A549 (cell line): ENCODE measurements around the gene RCAN3. TPM values are rescaled to one million over a fixed set of nuclear protein-coding genes. Genes with fewer than 3 reads are reported as not detected.

Source experiments
- ATAC-seq, 2 experiments: fragments of 200-7000 bp in 1 of 2; fragments of >200 bp in 1 of 2; cut with Nextera tagmentation in 1 of 2; cut with Tn5 transposase in 1 of 2; 3 replicates each; pipeline versions ENCODE4 v1.8.0 to v1.9.1; 2018 to 2020; ENCODE audit warnings: mild to moderate bottlenecking in 1 of 2, moderate library complexity in 1 of 2
- CTCF ChIA-PET: fragments of 300-600 bp; sonication (Branson Sonifier 250); formaldehyde crosslinking; extraction: SDS; loops from one replicate; lab custom pipeline; 2021; ENCODE audit warnings: antibody characterized with exemption, inconsistent platforms; lab: Yijun Ruan, JAX
- POLR2A ChIA-PET: fragments of 350-600 bp; formaldehyde crosslinking; extraction: SDS; loops from one replicate; lab custom pipeline; 2021; ENCODE audit warnings: antibody characterized with exemption, inconsistent platforms; lab: Yijun Ruan, JAX
- DNase-seq, 2 experiments: peaks; one replicate each; pipeline versions ENCODE4 v3.0.0 to v3.0.0-alpha.2; 2011 to 2016; ENCODE audit warnings: low read depth in 1 of 2, low spot score in 1 of 2
- FAIRE-seq: peaks from 2 replicates; lab custom pipeline; 2011; peaks lifted over from hg19 to GRCh38; lab: Jason Lieb, UNC
- H3K27ac ChIP-seq, 2 experiments: fragments of >200 bp; sonication (Bioruptor Twin); formaldehyde crosslinking; 3 replicates each; pipeline ENCODE4 v1.5.1; 2016 to 2017
- H3K4me1 ChIP-seq: fragments of >200 bp; sonication (Bioruptor Twin); formaldehyde crosslinking; 3 replicates; pipeline ENCODE4 v1.6.1; 2016
- H3K4me2 ChIP-seq: fragments of >200 bp; sonication (Bioruptor Twin); formaldehyde crosslinking; 3 replicates; pipeline ENCODE4 v1.6.1; 2016
- H3K4me3 ChIP-seq: fragments of >200 bp; sonication (Bioruptor Twin); formaldehyde crosslinking; 3 replicates; pipeline ENCODE4 v1.5.1; 2016
- H3K9me3 ChIP-seq: fragments of >200 bp; sonication (Bioruptor Twin); formaldehyde crosslinking; 3 replicates; pipeline ENCODE4 v1.6.1; 2016
- CBX2 ChIP-seq: fragments of 200-600 bp; sonication (generic); IDR thresholded peaks from 2 replicates; pipeline ENCODE4 v1.6.1; 2016; ENCODE audit warnings: low read depth, mild to moderate bottlenecking, borderline replicate concordance
- CHD2 ChIP-seq: fragments of 150-350 bp; IDR thresholded peaks from 2 replicates; pipeline ENCODE4 v1.6.1; 2014; ENCODE audit warnings: low read length; ENCODE audit not compliant: partially characterized antibody
- E2F6 ChIP-seq: IDR thresholded peaks from 2 replicates; pipeline ENCODE4 v1.6.1; 2012; ENCODE audit warnings: low read depth, borderline replicate concordance
- EHF ChIP-seq: fragments of 250-450 bp; sonication (Bioruptor Pico); IDR thresholded peaks from 2 replicates; pipeline ENCODE4 v1.5.0; 2020; ENCODE audit warnings: mild to moderate bottlenecking
- ESRRA ChIP-seq: fragments of 150-350 bp; IDR thresholded peaks from 2 replicates; pipeline ENCODE4 v1.6.1; 2014; ENCODE audit warnings: mild to moderate bottlenecking, low read length, borderline replicate concordance
- FOSB ChIP-seq: fragments of 250-450 bp; sonication (Bioruptor Pico); IDR thresholded peaks from 2 replicates; pipeline ENCODE4 v1.5.0; 2020; ENCODE audit warnings: mild to moderate bottlenecking, moderate library complexity
- FOSL2 ChIP-seq, 2 experiments: fragments of 450-650 bp in 1 of 2; fragments of >200 bp in 1 of 2; sonication (Bioruptor Twin) in 1 of 2; formaldehyde crosslinking; IDR thresholded peaks; 2 replicates each; pipeline versions ENCODE4 v1.5.0 to v1.6.1; 2016 to 2020; ENCODE audit warnings: mild to moderate bottlenecking in 1 of 2, moderate library complexity in 1 of 2
- FOXS1 ChIP-seq: fragments of 250-450 bp; sonication (Bioruptor Pico); IDR thresholded peaks from 2 replicates; pipeline ENCODE4 v1.5.0; 2020; ENCODE audit warnings: mild to moderate bottlenecking, moderate library complexity
- HDAC2 ChIP-seq: fragments of 200-600 bp; sonication (generic); IDR thresholded peaks from 2 replicates; pipeline ENCODE4 v1.6.1; 2016
- HOXB13 ChIP-seq: fragments of 250-450 bp; sonication (Bioruptor Pico); IDR thresholded peaks from 2 replicates; pipeline ENCODE4 v1.5.0; 2020; ENCODE audit warnings: low read depth, mild to moderate bottlenecking, moderate library complexity
- HOXB5 ChIP-seq: fragments of 250-450 bp; sonication (Bioruptor Pico); IDR thresholded peaks from 2 replicates; pipeline ENCODE4 v1.5.0; 2020; ENCODE audit warnings: mild to moderate bottlenecking, moderate library complexity
- MAFK ChIP-seq: fragments of 450-650 bp; IDR thresholded peaks from 2 replicates; pipeline ENCODE4 v1.6.1; 2014; ENCODE audit not compliant: partially characterized antibody
- MAX ChIP-seq: IDR thresholded peaks from 2 replicates; pipeline ENCODE4 v1.6.1; 2012
- MAZ ChIP-seq: fragments of 150-350 bp; IDR thresholded peaks from 2 replicates; pipeline ENCODE4 v1.6.1; 2014; ENCODE audit warnings: antibody characterized with exemption, low read depth, low read length, borderline replicate concordance
- MYC ChIP-seq: IDR thresholded peaks from 2 replicates; pipeline ENCODE4 v1.6.1; 2012; ENCODE audit warnings: mild to moderate bottlenecking, inconsistent platforms, low read length, improper control_type of control experiment, borderline replicate concordance
- NFE2L2 ChIP-seq: fragments of 150-350 bp; conservative IDR thresholded peaks from 2 replicates; pipeline ENCODE4 v1.6.1; 2014; ENCODE audit warnings: low read length
- NR3C1 ChIP-seq: fragments of >200 bp; sonication (Bioruptor Twin); formaldehyde crosslinking; IDR thresholded peaks from 3 replicates; pipeline ENCODE4 v1.6.1; 2017
- PHF8 ChIP-seq: fragments of 200-600 bp; sonication (generic); IDR thresholded peaks from 2 replicates; pipeline ENCODE4 v1.6.1; 2016; ENCODE audit warnings: low read depth, mild to moderate bottlenecking, antibody characterized with exemption, moderate library complexity, borderline replicate concordance
- RAD21 ChIP-seq, 2 experiments: fragments of >200 bp in 1 of 2; sonication (Bioruptor Twin) in 1 of 2; formaldehyde crosslinking in 1 of 2; IDR thresholded peaks in 1 of 2; conservative IDR thresholded peaks in 1 of 2; 2 replicates in 1 of 2; 3 replicates in 1 of 2; pipeline ENCODE4 v1.6.1; 2012 to 2018; ENCODE audit warnings: inconsistent platforms in 1 of 2
- RNF2 ChIP-seq: fragments of 200-600 bp; sonication (generic); IDR thresholded peaks from 2 replicates; pipeline ENCODE4 v1.6.1; 2016; ENCODE audit warnings: low read depth, mild to moderate bottlenecking, antibody characterized with exemption, moderate library complexity, borderline replicate concordance
- TP53 ChIP-seq: fragments of 250-450 bp; sonication (Bioruptor Pico); IDR thresholded peaks from 2 replicates; pipeline ENCODE4 v1.5.0; 2021; ENCODE audit warnings: mild to moderate bottlenecking, moderate library complexity
- WGBS: methylation state at CpG from one replicate; pipeline ENCODE4 v1.1.6; 2017; ENCODE audit errors: missing lambda C conversion rate; 5-methylcytosine and 5-hydroxymethylcytosine counted together
- polyA plus RNA-seq, 4 experiments: library from polyadenylated mRNA; depleted of rRNA in 3 of 4; stranded (reverse); fragments of >200 nt; fragmentation: RNase III in 1 of 4; extraction: RNeasy Plus Mini Kit Qiagen cat#74134 plus additional on column Dnase treatment in 1 of 4; gene quantifications; 2 replicates in 3 of 4; 3 replicates in 1 of 4; pipeline ENCODE4 v1.2.3, GENCODE V29; 2011 to 2017

The RCAN3 gene
- polyA plus RNA-seq, 2 of the 4 experiments (the other 2 are of a cell fraction) = 7.4 to 14.6 TPM

- WGBS = 90% methylated on average over 4 of the region's 4 CpGs
- Histone ChIP-seq H3K9me3 (no peaks in the 10 kb centered on the region), H3K27ac (no peak overlapping the region)
- ChIA-PET POLR2A (no interaction called here), CTCF (interaction anchor here (1.5 kb wide), 1 partner anchor 83 kb away, joined by 4 read pairs; no protein-coding TSS in a partner anchor)
- no peak for FAIRE-seq
- TF ChIP-seq NR3C1 = no peak
- no peak for TF ChIP-seq RAD21 (conservative IDR thresholded peaks at IDR 0.05 in 1 of 2, IDR thresholded peaks at IDR 0.05 in 1 of 2)
- no peak for TF ChIP-seq MAX
- TF ChIP-seq HOXB5 (CRISPR knock-in tag) = no peak
- no peak for TF ChIP-seq NFE2L2
- TF ChIP-seq ESRRA = no peak
- no peak for TF ChIP-seq CHD2
- TF ChIP-seq, all 56 proteins: peak for 0
- H3K4me2 ChIP-seq = peak overlapping the region; percentile 94; the same call in 2 of the 3 replicates
- peaks cover 20% of the 10 kb centered on the region for H3K4me1 ChIP-seq
- H3K4me3 ChIP-seq = no peak overlapping the region
- ATAC-seq = no peak
- DNase-seq = no peak
Observed at GRCh38 chr1:24504560-24504959, 1.9 kb downstream of the RCAN3 start.

DNA sequence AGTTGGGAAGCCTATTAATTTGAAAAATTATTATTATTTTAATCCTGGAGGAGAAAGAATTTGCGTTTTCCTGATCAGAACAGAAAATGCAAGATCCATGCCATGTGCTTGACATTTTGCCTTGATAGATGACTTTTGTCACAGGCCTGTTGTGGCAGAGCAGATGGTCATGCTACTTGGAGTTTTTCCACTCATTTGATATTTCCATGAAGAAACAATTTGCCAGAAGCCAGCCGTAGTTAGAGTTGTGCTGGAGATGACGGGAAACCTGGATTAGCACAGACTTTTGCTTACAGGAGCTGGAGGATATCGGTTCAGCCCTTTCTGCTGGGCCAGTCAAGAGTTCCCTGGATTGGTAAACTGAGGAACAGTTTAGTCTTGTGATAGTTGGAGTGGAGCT lies 3.2 kb downstream of the RCAN3 start:
- Histone ChIP-seq H3K9me3 (no peaks in the 10 kb centered on the region), H3K4me1 (peaks cover 20% of the 10 kb centered on the region), H3K4me2 (no peak overlapping the region), H3K27ac (no peak overlapping the region), H3K4me3 (no peak overlapping the region)
- ATAC-seq = no peak
- ChIA-PET POLR2A (no interaction called here), CTCF (no interaction called here)
- no peak for TF ChIP-seq RNF2
- 86% methylated on average over 4 of the region's 4 CpGs for WGBS
- FAIRE-seq = no peak
- DNase-seq = no peak

DNA sequence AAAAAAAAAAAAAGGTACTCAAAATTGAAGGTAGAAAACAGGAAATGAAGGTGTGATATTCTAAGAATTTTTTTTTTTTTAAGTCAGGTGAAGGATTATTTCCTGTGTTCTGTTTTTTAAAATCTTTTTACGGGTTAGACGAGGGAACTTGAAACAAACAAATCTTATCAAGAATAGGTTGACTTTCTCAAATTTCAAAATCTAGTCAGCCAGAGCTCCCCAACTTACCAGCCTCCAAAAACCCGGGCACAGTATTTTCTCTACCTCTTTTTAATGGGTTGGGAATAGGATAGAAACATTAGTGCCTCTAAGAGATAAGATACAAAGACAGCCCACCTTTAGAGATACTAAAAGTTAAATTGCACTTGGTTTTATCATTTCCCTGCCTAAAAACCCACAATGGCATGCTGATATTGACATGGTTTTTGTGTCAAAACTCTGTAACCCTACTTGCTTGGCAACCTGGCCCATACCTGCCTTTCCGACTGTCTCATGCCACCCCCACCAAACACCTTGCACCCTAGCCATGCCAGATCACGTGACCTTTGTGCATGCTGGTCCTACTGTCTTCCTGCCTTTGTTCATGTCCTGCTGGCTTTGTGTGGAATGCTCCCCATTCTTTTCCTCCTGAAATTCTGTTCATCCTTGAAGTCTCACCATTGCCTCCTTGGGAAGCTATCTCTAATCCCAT lies 4.2 kb downstream of the RCAN3 start:
- WGBS = 92% methylated on average over 5 of the region's 5 CpGs
- ChIA-PET POLR2A (no interaction called here), CTCF (interaction anchor here (0.8 to 1.0 kb wide), 2 partner anchors 10 to 20 kb away, joined by 3 read pairs; no protein-coding TSS in a partner anchor)
- H3K4me2 ChIP-seq = no peak overlapping the region
- H3K4me1 ChIP-seq = peaks cover 10% of the 10 kb centered on the region
- no peak for ATAC-seq
- no peaks in the 10 kb centered on the region for H3K9me3 ChIP-seq
- TF ChIP-seq RNF2 (no peak), EHF (no peak), HDAC2 (no peak), HOXB13 (CRISPR knock-in tag) (no peak), MAFK (no peak), FOXS1 (CRISPR knock-in tag) (no peak), TP53 (CRISPR knock-in tag) (no peak), FOSL2 (IDR thresholded peaks at IDR 0.05) (no peak), FOSL2 (CRISPR knock-in tag; IDR thresholded peaks at IDR 0.05) (no peak), MAX (no peak), MAZ (no peak), PHF8 (no peak), FOSB (CRISPR knock-in tag) (no peak), NR3C1 (no peak), E2F6 (no peak), CBX2 (no peak), MYC (no peak)
- no peak overlapping the region for H3K27ac ChIP-seq
- no peak for DNase-seq
- no peak for FAIRE-seq
- no peak overlapping the region for H3K4me3 ChIP-seq
